Right kidney (tissue), 1 donor: ENCODE data around the gene FOXC2.
A peak's percentile ranks its signal among the peaks of the same experiment; 100 is the strongest.

Experiments
- DNase-seq: peaks from one replicate; pipeline ENCODE4 v3.0.0-alpha.2; 2016

Gene FOXC2

GRCh38 chr16:86572041-86572521 is 5.5 kb downstream of the FOXC2 start:
- peak; percentile 54 for DNase-seq

- DNase-seq: no peak
Observed at GRCh38 chr16:86572606-86573005, 6.0 kb downstream of the FOXC2 start.

GRCh38 chr16:86573215-86573614 is 6.6 kb downstream of the FOXC2 start:
- DNase-seq: peak; percentile 54

- peak; percentile 33 for DNase-seq
Observed at GRCh38 chr16:86573646-86574508, 7.2 kb downstream of the FOXC2 start.

GRCh38 chr16:86574646-86575045 is 8.0 kb downstream of the FOXC2 start:
- no peak for DNase-seq

- no peak for DNase-seq
Observed at GRCh38 chr16:86575095-86575685, 8.6 kb downstream of the FOXC2 start.

GRCh38 chr16:86575754-86576557 is 9.3 kb downstream of the FOXC2 start:
- DNase-seq: peak; percentile 94

GRCh38 chr16:86576591-86577313 is 10.1 kb downstream of the FOXC2 start:
- DNase-seq: peak; percentile 78

GRCh38 chr16:86577314-86577971 is 10.8 kb downstream of the FOXC2 start:
- DNase-seq: peak; percentile 59

- DNase-seq: no peak
Observed at GRCh38 chr16:86578061-86578599, 11.5 kb downstream of the FOXC2 start, which contains the start of gene FOXL1. Gene FOXL1 (plus strand): TSS chr16:86578549. CDS start chr16:86578724, 175 bp downstream.

GRCh38 chr16:86578611-86579267 is 12.1 kb downstream of the FOXC2 start:
- DNase-seq: peak; percentile 78

GRCh38 chr16:86579268-86580062 is 12.8 kb downstream of the FOXC2 start:
- peak; percentile 67 for DNase-seq

- DNase-seq: no peak
Observed at GRCh38 chr16:86580063-86580790, 13.6 kb downstream of the FOXC2 start.

- DNase-seq: peak; percentile 31
Observed at GRCh38 chr16:86580791-86581170, 14.2 kb downstream of the FOXC2 start.

GRCh38 chr16:86581458-86581857 is 14.8 kb downstream of the FOXC2 start:
- peak; percentile 34 for DNase-seq

- no peak for DNase-seq
Observed at GRCh38 chr16:86584071-86584685, 17.5 kb downstream of the FOXC2 start.

- DNase-seq: no peak
Observed at GRCh38 chr16:86584726-86585721, 18.4 kb downstream of the FOXC2 start.
